PC-3 (cell line): Measurements from ENCODE around the gene AMER3. TPM values are rescaled to one million over a fixed set of nuclear protein-coding genes. Genes with fewer than 3 reads are reported as not detected.

Experiments used
- ATAC-seq: fragments of 200-7000 bp; cut with Tn5 transposase; 2 replicates; pipeline ENCODE4 v1.9.1; 2020; ENCODE audit warnings: mild to moderate bottlenecking, moderate library complexity
- BruUV-seq: library from RNA; stranded (reverse); fragments of 400-500 nt; replicated peaks from 2 replicates; lab custom pipeline; 2021; lab: Mats Ljungman, UMichigan
- CTCF ChIA-PET: fragments of 300-600 bp; sonication (Branson Sonifier 250); formaldehyde crosslinking; loops from one replicate; lab custom pipeline; 2022; ENCODE audit warnings: antibody characterized with exemption; lab: Charles Lee
- POLR2A ChIA-PET: fragments of 300-600 bp; sonication (Branson Sonifier 250); formaldehyde crosslinking; loops from one replicate; lab custom pipeline; 2022; ENCODE audit warnings: antibody characterized with exemption; ENCODE audit not compliant: unreplicated experiment; lab: Charles Lee
- DNase-seq: peaks from one replicate; pipeline ENCODE4 v3.0.0-alpha.2; 2015
- H2AFZ ChIP-seq: fragments of 300-600 bp; sonication (generic); 2 replicates; pipeline ENCODE4 v1.6.0; 2016; ENCODE audit warnings: antibody characterized with exemption, low read length
- H3F3A ChIP-seq: fragments of 300-600 bp; sonication (generic); one replicate; pipeline ENCODE4 v1.6.0; 2017; ENCODE audit warnings: antibody characterized with exemption, low read length, control low read depth, mild to moderate bottlenecking; ENCODE audit not compliant: unreplicated experiment
- H3K27ac ChIP-seq: fragments of 300-600 bp; sonication (generic); 2 replicates; pipeline ENCODE4 v1.5.1; 2016; ENCODE audit warnings: mild to moderate bottlenecking, low read length
- H3K27me3 ChIP-seq: fragments of 300-600 bp; sonication (generic); 2 replicates; pipeline ENCODE4 v1.6.1; 2016; ENCODE audit warnings: low read length, mixed read lengths
- H3K36me3 ChIP-seq: fragments of 300-600 bp; sonication (generic); 2 replicates; pipeline ENCODE4 v1.6.1; 2016; ENCODE audit warnings: low read depth, mixed run types, low read length, mixed read lengths
- H3K4me1 ChIP-seq: fragments of 300-600 bp; sonication (generic); 2 replicates; pipeline ENCODE4 v1.5.1; 2016; ENCODE audit warnings: low read length; ENCODE audit not compliant: insufficient read depth
- H3K4me2 ChIP-seq: fragments of 300-600 bp; sonication (generic); 2 replicates; pipeline ENCODE4 v1.6.0; 2016; ENCODE audit warnings: low read length
- H3K4me3 ChIP-seq: fragments of 300-600 bp; sonication (generic); 2 replicates; pipeline ENCODE4 v1.5.1; 2016; ENCODE audit warnings: mild to moderate bottlenecking, low read length, mixed read lengths
- H3K79me2 ChIP-seq: fragments of 300-600 bp; sonication (generic); 2 replicates; pipeline ENCODE4 v1.6.1; 2017; ENCODE audit warnings: low read length, mixed read lengths
- H3K9ac ChIP-seq: fragments of 300-600 bp; sonication (generic); 2 replicates; pipeline ENCODE4 v1.6.0; 2016; ENCODE audit warnings: mild to moderate bottlenecking, low read length
- H3K9me2 ChIP-seq: fragments of 300-600 bp; sonication (generic); replicated peaks from 2 replicates; pipeline ENCODE4 v1.6.1; 2016; ENCODE audit warnings: mixed run types, low read length, mixed read lengths
- H3K9me3 ChIP-seq: fragments of 300-600 bp; sonication (generic); 2 replicates; pipeline ENCODE4 v1.6.1; 2016; ENCODE audit warnings: low read length, mixed read lengths
- H4K20me1 ChIP-seq: fragments of 300-600 bp; sonication (generic); 2 replicates; pipeline ENCODE4 v1.6.1; 2016; ENCODE audit warnings: low read length, mixed read lengths
- CTCF ChIP-seq: fragments of 300-600 bp; sonication (generic); conservative IDR thresholded peaks from 2 replicates; pipeline ENCODE4 v1.5.1; 2017; ENCODE audit warnings: antibody characterized with exemption, low read depth, mild to moderate bottlenecking, low read length
- EZH2 ChIP-seq: fragments of 300-600 bp; sonication (generic); IDR thresholded peaks from one replicate; pipeline ENCODE4 v1.6.1; 2017; ENCODE audit warnings: antibody characterized with exemption, mild to moderate bottlenecking, low read length; ENCODE audit not compliant: unreplicated experiment
- EZH2phosphoT487 ChIP-seq: fragments of 300-600 bp; sonication (generic); IDR thresholded peaks from 2 replicates; pipeline ENCODE4 v1.6.1; 2018; ENCODE audit warnings: mild to moderate bottlenecking, antibody characterized with exemption, low read length, borderline replicate concordance
- intact Hi-C: fragments of 100-400 bp; cut with micrococcal nuclease; formaldehyde crosslinking; loops from 2 replicates; pipeline ENCODE4 v1.9.0; 2023
- total RNA-seq: library from RNA; depleted of rRNA; stranded (reverse); fragments of >200 nt; gene quantifications from 2 replicates; pipeline ENCODE4 v1.2.3, GENCODE V29; 2014

AMER3 gene
- total RNA-seq, 1 experiment from 2014 or later = not detected

GRCh38 chr2:130740671-130741070, 14.7 kb upstream of the AMER3 start:
- ChIA-PET CTCF (no interaction called here), POLR2A (no interaction called here)
- Histone ChIP-seq H4K20me1 (no peaks in the 10 kb centered on the region), H3K4me2 (no peak overlapping the region), H3K9me3 (no peaks in the 10 kb centered on the region), H3K9me2 (no peaks in the 10 kb centered on the region), H3K4me1 (no peaks in the 10 kb centered on the region), H3K79me2 (no peaks in the 10 kb centered on the region), H3K9ac (no peak overlapping the region), H3K36me3 (no peaks in the 10 kb centered on the region), H2AFZ (no peak overlapping the region), H3K27me3 (peaks cover 57% of the 10 kb centered on the region), H3K27ac (no peak overlapping the region), H3K4me3 (no peak overlapping the region), H3F3A (no peaks in the 10 kb centered on the region)
- intact Hi-C loops = no loop called here
- ATAC-seq (no peak), DNase-seq (no peak)
- no TSS peak for BruUV-seq
- TF ChIP-seq CTCF (no peak), EZH2 (no peak), EZH2phosphoT487 (no peak)

- no peak overlapping the region for H3K4me2 ChIP-seq
- H2AFZ ChIP-seq = no peak overlapping the region
- TF ChIP-seq EZH2 (no peak), EZH2phosphoT487 (no peak), CTCF (no peak)
- no peak overlapping the region for H3K27ac ChIP-seq
- H4K20me1 ChIP-seq = no peaks in the 10 kb centered on the region
- no peak overlapping the region for H3K9ac ChIP-seq
- ChIA-PET POLR2A (no interaction called here), CTCF (no interaction called here)
- peaks cover 68% of the 10 kb centered on the region for H3K27me3 ChIP-seq
- H3K4me3 ChIP-seq = no peak overlapping the region
- H3K9me2 ChIP-seq = no peaks in the 10 kb centered on the region
- ATAC-seq (no peak), DNase-seq (no peak)
- H3K36me3 ChIP-seq = no peaks in the 10 kb centered on the region
- intact Hi-C loops = no loop called here
- no peaks in the 10 kb centered on the region for H3K79me2 ChIP-seq
- no peaks in the 10 kb centered on the region for H3K9me3 ChIP-seq
- no TSS peak for BruUV-seq
- H3K4me1 ChIP-seq = no peaks in the 10 kb centered on the region
- H3F3A ChIP-seq = no peaks in the 10 kb centered on the region
Observed at GRCh38 chr2:130743278-130743677, 12.1 kb upstream of the AMER3 start.

GRCh38 chr2:130744287-130745117, 10.8 kb upstream of the AMER3 start:
- BruUV-seq = no TSS peak
- Histone ChIP-seq H3K27me3 (peaks cover 71% of the 10 kb centered on the region), H4K20me1 (no peaks in the 10 kb centered on the region), H3K9me2 (no peaks in the 10 kb centered on the region), H3K27ac (no peak overlapping the region), H3K36me3 (no peaks in the 10 kb centered on the region), H3K4me1 (no peaks in the 10 kb centered on the region), H3K9me3 (no peaks in the 10 kb centered on the region), H3K4me2 (no peak overlapping the region), H3K9ac (no peak overlapping the region), H3K4me3 (no peak overlapping the region), H3K79me2 (no peaks in the 10 kb centered on the region), H2AFZ (no peak overlapping the region), H3F3A (no peaks in the 10 kb centered on the region)
- CTCF ChIA-PET = no interaction called here
- intact Hi-C loops = no loop called here
- DNase-seq = no peak
- POLR2A ChIA-PET = no interaction called here
- no peak for ATAC-seq
- TF ChIP-seq CTCF = no peak
- TF ChIP-seq EZH2phosphoT487 = no peak
- no peak for TF ChIP-seq EZH2
